ENCODE data around the gene USF3.

DNA sequence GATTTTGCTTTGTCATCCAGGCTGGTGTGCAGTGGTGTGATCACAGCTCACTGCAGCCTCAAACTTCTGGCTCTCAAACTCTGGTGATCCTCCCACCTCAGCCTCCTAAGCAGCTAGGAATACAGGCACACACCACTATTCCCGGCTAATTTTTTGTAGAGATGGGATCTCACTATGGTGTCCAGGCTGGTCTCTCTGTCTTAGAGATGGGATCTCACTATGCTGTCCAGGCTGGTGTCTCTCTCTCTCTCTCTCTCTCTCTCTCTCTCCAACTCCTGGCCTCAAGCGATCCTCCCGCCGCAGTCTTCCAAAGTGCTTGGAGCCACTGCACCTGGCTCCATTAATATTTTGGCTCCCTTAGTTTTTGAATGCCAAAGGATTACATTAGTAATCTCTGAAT lies 17.7 kb downstream of the USF3 start:
- TF ChIP-seq ZNF274 (IDR thresholded peaks at IDR 0.05; ENCODE audit: borderline replicate concordance, low read depth, low read length) (no peak), OTX1 (CRISPR knock-in tag; IDR thresholded peaks at IDR 0.05) (no peak), FOXJ3 (CRISPR knock-in tag; IDR thresholded peaks at IDR 0.05) (no peak)
